Activated CD4-positive, alpha-beta T cell treated with anti-CD3 and anti-CD28 coated beads, Interleukin-2, amount 10 ng/mL, durations not matched to agents 24 days and 14 days (primary cell): ENCODE measurements around the gene PSTPIP1. TPM values are rescaled to one million over a fixed set of nuclear protein-coding genes. Genes with fewer than 3 reads are reported as not detected.

Experiments
- DNase-seq: peaks from one replicate; pipeline ENCODE4 v3.0.0; 2022
- H3K27ac Mint-ChIP-seq: one replicate; pipeline ENCODE4 v1.8.0; 2022; ENCODE audit warnings: mild to moderate bottlenecking, mixed read lengths
- H3K27me3 Mint-ChIP-seq: one replicate; pipeline ENCODE4 v1.8.0; 2022; ENCODE audit warnings: mixed read lengths
- H3K36me3 Mint-ChIP-seq: one replicate; pipeline ENCODE4 v1.8.0; 2022; ENCODE audit warnings: low read depth, mild to moderate bottlenecking, mixed read lengths
- H3K4me1 Mint-ChIP-seq: one replicate; pipeline ENCODE4 v1.8.0; 2021; ENCODE audit warnings: mixed read lengths
- H3K4me3 Mint-ChIP-seq: one replicate; pipeline ENCODE4 v1.8.0; 2022; ENCODE audit warnings: mild to moderate bottlenecking, moderate library complexity, mixed read lengths
- H3K9me3 Mint-ChIP-seq: one replicate; pipeline ENCODE4 v1.8.0; 2021; ENCODE audit warnings: mixed read lengths
- intact Hi-C: fragments of 100-400 bp; cut with micrococcal nuclease; formaldehyde crosslinking; loops from one replicate; pipeline ENCODE4 v1.15.1; 2023
- total RNA-seq: library from RNA; stranded (reverse); gene quantifications from 2 replicates; pipeline ENCODE4 v1.2.3, GENCODE V29; 2022

PSTPIP1 gene
- total RNA-seq, 1 donor from 2014 or later, result 182 TPM

GRCh38 chr15:77013776-77014131 is 18.8 kb downstream of the PSTPIP1 start:
- Mint-ChIP-seq H3K4me3 (peak overlapping the region; percentile 88), H3K36me3 (peaks cover 52% of the 10 kb centered on the region), H3K27me3 (peaks cover 2% of the 10 kb centered on the region), H3K27ac (peak overlapping the region; percentile 98), H3K4me1 (peaks cover 80% of the 10 kb centered on the region), H3K9me3 (no peaks in the 10 kb centered on the region)
- intact Hi-C loops, result loop anchor here (1.0 to 10.0 kb wide), 5 partner anchors 9 to 109 kb away; partner anchors contain the start of gene SCAPER
- DNase-seq, result peak; percentile 94

GRCh38 chr15:77014132-77015081 is 19.5 kb downstream of the PSTPIP1 start:
- Mint-ChIP-seq H3K27me3 (peaks cover 2% of the 10 kb centered on the region), H3K9me3 (no peaks in the 10 kb centered on the region), H3K27ac (peak overlapping the region; percentile 98), H3K4me3 (peak overlapping the region; percentile 88), H3K4me1 (peaks cover 78% of the 10 kb centered on the region), H3K36me3 (peaks cover 55% of the 10 kb centered on the region)
- intact Hi-C loops, result loop anchor here (1.0 to 10.0 kb wide), 2 partner anchors 8 to 110 kb away; partner anchors contain the start of gene SCAPER
- peak; percentile 74 for DNase-seq

GRCh38 chr15:77015646-77016320 is 20.9 kb downstream of the PSTPIP1 start:
- DNase-seq, result no peak
- H3K27ac Mint-ChIP-seq, result peak overlapping the region; percentile 98
- peaks cover 2% of the 10 kb centered on the region for H3K27me3 Mint-ChIP-seq
- no peaks in the 10 kb centered on the region for H3K9me3 Mint-ChIP-seq
- H3K36me3 Mint-ChIP-seq, result peaks cover 57% of the 10 kb centered on the region
- H3K4me1 Mint-ChIP-seq, result peaks cover 78% of the 10 kb centered on the region
- intact Hi-C loops, result loop anchor here (10.0 kb wide), 1 partner anchor 111 kb away; the partner anchor contains the start of gene SCAPER
- H3K4me3 Mint-ChIP-seq, result peak overlapping the region; percentile 88

- H3K27ac Mint-ChIP-seq, result peak overlapping the region; percentile 98
- no peak for DNase-seq
- H3K4me3 Mint-ChIP-seq, result no peak overlapping the region
- peaks cover 2% of the 10 kb centered on the region for H3K27me3 Mint-ChIP-seq
- H3K36me3 Mint-ChIP-seq, result peaks cover 56% of the 10 kb centered on the region
- H3K9me3 Mint-ChIP-seq, result no peaks in the 10 kb centered on the region
- peaks cover 78% of the 10 kb centered on the region for H3K4me1 Mint-ChIP-seq
- intact Hi-C loops, result loop anchor here (10.0 kb wide), 1 partner anchor 112 kb away; the partner anchor contains the start of gene SCAPER
These were observed 21.4 kb downstream of the PSTPIP1 start for GRCh38 chr15:77016321-77016695.

- peaks cover 2% of the 10 kb centered on the region for H3K27me3 Mint-ChIP-seq
- H3K4me1 Mint-ChIP-seq, result peaks cover 81% of the 10 kb centered on the region
- intact Hi-C loops, result loop anchor here (10.0 kb wide), 1 partner anchor 112 kb away; the partner anchor contains the start of gene SCAPER
- peaks cover 56% of the 10 kb centered on the region for H3K36me3 Mint-ChIP-seq
- no peak overlapping the region for H3K4me3 Mint-ChIP-seq
- DNase-seq, result no peak
- no peaks in the 10 kb centered on the region for H3K9me3 Mint-ChIP-seq
- H3K27ac Mint-ChIP-seq, result peak overlapping the region; percentile 98
These were observed 22.2 kb downstream of the PSTPIP1 start for GRCh38 chr15:77017091-77017660.

- peaks cover 52% of the 10 kb centered on the region for H3K36me3 Mint-ChIP-seq
- peaks cover 2% of the 10 kb centered on the region for H3K27me3 Mint-ChIP-seq
- peaks cover 81% of the 10 kb centered on the region for H3K4me1 Mint-ChIP-seq
- H3K27ac Mint-ChIP-seq, result peak overlapping the region; percentile 98
- intact Hi-C loops, result loop anchor here (10.0 kb wide), 1 partner anchor 113 kb away; the partner anchor contains the start of gene SCAPER
- no peak for DNase-seq
- no peak overlapping the region for H3K4me3 Mint-ChIP-seq
- H3K9me3 Mint-ChIP-seq, result no peaks in the 10 kb centered on the region
These were observed 23.1 kb downstream of the PSTPIP1 start for GRCh38 chr15:77017761-77018720.

- intact Hi-C loops, result loop anchor here (10.0 kb wide), 1 partner anchor 114 kb away; the partner anchor contains the start of gene SCAPER
- H3K9me3 Mint-ChIP-seq, result no peaks in the 10 kb centered on the region
- DNase-seq, result no peak
- H3K27me3 Mint-ChIP-seq, result no peaks in the 10 kb centered on the region
- H3K4me3 Mint-ChIP-seq, result peak overlapping the region; percentile 76
- H3K4me1 Mint-ChIP-seq, result peaks cover 81% of the 10 kb centered on the region
- peaks cover 56% of the 10 kb centered on the region for H3K36me3 Mint-ChIP-seq
- peak overlapping the region; percentile 98 for H3K27ac Mint-ChIP-seq
These were observed 24.0 kb downstream of the PSTPIP1 start for GRCh38 chr15:77018796-77019505.

- Mint-ChIP-seq H3K36me3 (peaks cover 57% of the 10 kb centered on the region), H3K27ac (peak overlapping the region; percentile 98), H3K27me3 (no peaks in the 10 kb centered on the region), H3K4me3 (peak overlapping the region; percentile 76), H3K4me1 (peaks cover 77% of the 10 kb centered on the region), H3K9me3 (no peaks in the 10 kb centered on the region)
- intact Hi-C loops, result loop anchor here (1.0 to 10.0 kb wide), 2 partner anchors 31 to 115 kb away; partner anchors contain the start of gene SCAPER
- DNase-seq, result peak; percentile 75
These were observed 24.8 kb downstream of the PSTPIP1 start for GRCh38 chr15:77019521-77020331.

GRCh38 chr15:77020348-77021087 is 25.6 kb downstream of the PSTPIP1 start:
- peaks cover 71% of the 10 kb centered on the region for H3K4me1 Mint-ChIP-seq
- peak overlapping the region; percentile 98 for H3K27ac Mint-ChIP-seq
- H3K9me3 Mint-ChIP-seq, result no peaks in the 10 kb centered on the region
- intact Hi-C loops, result loop anchor here (1.0 kb wide), 1 partner anchor 32 kb away; no protein-coding TSS in a partner anchor
- H3K36me3 Mint-ChIP-seq, result peaks cover 55% of the 10 kb centered on the region
- no peak for DNase-seq
- H3K4me3 Mint-ChIP-seq, result peak overlapping the region; percentile 76
- H3K27me3 Mint-ChIP-seq, result no peaks in the 10 kb centered on the region

- Mint-ChIP-seq H3K4me1 (peaks cover 69% of the 10 kb centered on the region), H3K27ac (peak overlapping the region; percentile 98), H3K36me3 (peaks cover 60% of the 10 kb centered on the region), H3K4me3 (peak overlapping the region; percentile 77), H3K27me3 (no peaks in the 10 kb centered on the region), H3K9me3 (no peaks in the 10 kb centered on the region)
- intact Hi-C loops, result no loop called here
- no peak for DNase-seq
These were observed 26.2 kb downstream of the PSTPIP1 start for GRCh38 chr15:77021088-77021481.

GRCh38 chr15:77021803-77022381 is 27.0 kb downstream of the PSTPIP1 start:
- H3K27me3 Mint-ChIP-seq, result no peaks in the 10 kb centered on the region
- peak overlapping the region; percentile 98 for H3K27ac Mint-ChIP-seq
- no peaks in the 10 kb centered on the region for H3K9me3 Mint-ChIP-seq
- peak overlapping the region; percentile 77 for H3K4me3 Mint-ChIP-seq
- peaks cover 63% of the 10 kb centered on the region for H3K36me3 Mint-ChIP-seq
- DNase-seq, result peak; percentile 87
- peaks cover 67% of the 10 kb centered on the region for H3K4me1 Mint-ChIP-seq
- intact Hi-C loops, result loop anchor here (1.0 kb wide), 2 partner anchors 8 to 19 kb away; no protein-coding TSS in a partner anchor
